Measurements from ENCODE around the gene SLC47A1. TPM values are rescaled to one million over a fixed set of nuclear protein-coding genes. Genes with fewer than 3 reads are reported as not detected.

SLC47A1 gene
- total and polyA plus RNA-seq, 2 donors (not counting 1 experiment from before 2014, with no cell fraction given), result not detected

DNA sequence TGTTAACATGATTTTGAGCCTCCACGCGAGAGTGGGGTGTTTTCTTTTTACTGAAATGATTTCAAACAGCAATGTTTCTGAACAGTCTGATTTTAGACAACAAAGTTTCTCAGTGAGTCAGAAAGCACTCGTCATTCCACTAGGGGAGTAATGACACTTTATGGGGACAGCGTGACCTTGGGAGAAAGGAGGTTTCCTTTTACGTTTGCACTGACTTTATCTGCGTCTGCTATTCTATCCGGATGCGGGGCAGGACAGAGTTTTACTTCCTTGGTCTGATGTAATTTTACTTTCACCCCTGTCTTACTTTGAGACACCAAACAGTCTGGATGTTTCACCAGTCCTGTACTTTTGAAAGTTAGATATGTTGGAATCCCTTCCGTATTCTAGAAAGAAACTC lies 20.7 kb downstream of the SLC47A1 start:
- intact Hi-C loops (cut with micrococcal nuclease), result no loop called here
- H3K4me1 ChIP-seq (ENCODE audit: control insufficient read depth in 2 of 2, insufficient read depth in 2 of 2, low read length in 2 of 2), result no peaks in the 10 kb centered on the region
- peaks cover 0 to 5% (median 0%) of the 10 kb centered on the region in 4 experiments for H3K27me3 ChIP-seq (replicated peaks in 1 of 4; ENCODE audit: control extremely low read depth in 1 of 4, control insufficient read depth in 3 of 4, insufficient read depth in 4 of 4, low read length in 3 of 4)
- H3K36me3 ChIP-seq (replicated peaks in 1 of 2; ENCODE audit: control extremely low read depth in 1 of 2, control insufficient read depth in 1 of 2, extremely low read depth in 1 of 2, insufficient read depth in 2 of 2, low read length in 1 of 2), result no peaks in the 10 kb centered on the region
- TF ChIP-seq, protein P1, sequence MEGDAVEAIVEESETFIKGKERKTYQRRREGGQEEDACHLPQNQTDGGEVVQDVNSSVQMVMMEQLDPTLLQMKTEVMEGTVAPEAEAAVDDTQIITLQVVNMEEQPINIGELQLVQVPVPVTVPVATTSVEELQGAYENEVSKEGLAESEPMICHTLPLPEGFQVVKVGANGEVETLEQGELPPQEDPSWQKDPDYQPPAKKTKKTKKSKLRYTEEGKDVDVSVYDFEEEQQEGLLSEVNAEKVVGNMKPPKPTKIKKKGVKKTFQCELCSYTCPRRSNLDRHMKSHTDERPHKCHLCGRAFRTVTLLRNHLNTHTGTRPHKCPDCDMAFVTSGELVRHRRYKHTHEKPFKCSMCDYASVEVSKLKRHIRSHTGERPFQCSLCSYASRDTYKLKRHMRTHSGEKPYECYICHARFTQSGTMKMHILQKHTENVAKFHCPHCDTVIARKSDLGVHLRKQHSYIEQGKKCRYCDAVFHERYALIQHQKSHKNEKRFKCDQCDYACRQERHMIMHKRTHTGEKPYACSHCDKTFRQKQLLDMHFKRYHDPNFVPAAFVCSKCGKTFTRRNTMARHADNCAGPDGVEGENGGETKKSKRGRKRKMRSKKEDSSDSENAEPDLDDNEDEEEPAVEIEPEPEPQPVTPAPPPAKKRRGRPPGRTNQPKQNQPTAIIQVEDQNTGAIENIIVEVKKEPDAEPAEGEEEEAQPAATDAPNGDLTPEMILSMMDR (IDR thresholded peaks at IDR 0.05), result no peak
- TF ChIP-seq EZH2 (IDR thresholded peaks at IDR 0.05; ENCODE audit: borderline replicate concordance, insufficient read depth, low read depth, low read length, poor library complexity, severe bottlenecking), result no peak
- H3K79me2 ChIP-seq (ENCODE audit: control insufficient read depth, insufficient read depth, low read length), result no peaks in the 10 kb centered on the region
- H3K9ac ChIP-seq (ENCODE audit: low read length), result no peak overlapping the region
- no peak overlapping the region for H3K4me3 ChIP-seq (ENCODE audit: control extremely low read depth in 1 of 5, extremely low read depth in 1 of 5, insufficient read depth in 1 of 5, low read depth in 2 of 5, low read length in 4 of 5)
- H3K9me3 ChIP-seq (ENCODE audit: control extremely low read depth in 1 of 3, control insufficient read depth in 2 of 3, insufficient read depth in 1 of 3, low read length in 2 of 3), result peaks cover 0 to 4% (median 0%) of the 10 kb centered on the region in 3 donors
- H4K20me1 ChIP-seq (ENCODE audit: control insufficient read depth, insufficient read depth, low read length, poor library complexity, severe bottlenecking), result no peaks in the 10 kb centered on the region
- no peaks in the 10 kb centered on the region for H3K4me1 Mint-ChIP-seq
- no peak overlapping the region for H3K4me3 Mint-ChIP-seq
- no peak overlapping the region for H3K27ac ChIP-seq (ENCODE audit: low read length in 2 of 2)
- WGBS (ENCODE audit: insufficient coverage), result 90% methylated on average over 4 of the region's 9 CpGs
- CTCF ChIA-PET, result no interaction called here
- DNase-seq, result no peak
- no peak overlapping the region for H3K27ac Mint-ChIP-seq
- H3K4me2 ChIP-seq (replicated peaks; ENCODE audit: low read depth, low read length, poor library complexity, severe bottlenecking), result no peak overlapping the region
- POLR2A ChIA-PET, result no interaction called here
- no peak for ATAC-seq (ENCODE audit: low read depth)
- H3K9me3 Mint-ChIP-seq (ENCODE audit: insufficient read depth), result no peaks in the 10 kb centered on the region
- H3K27me3 Mint-ChIP-seq, result peaks cover 29% of the 10 kb centered on the region
- H2AFZ ChIP-seq (ENCODE audit: insufficient read depth, low read depth, low read length, poor library complexity, severe bottlenecking), result no peak overlapping the region

DNA sequence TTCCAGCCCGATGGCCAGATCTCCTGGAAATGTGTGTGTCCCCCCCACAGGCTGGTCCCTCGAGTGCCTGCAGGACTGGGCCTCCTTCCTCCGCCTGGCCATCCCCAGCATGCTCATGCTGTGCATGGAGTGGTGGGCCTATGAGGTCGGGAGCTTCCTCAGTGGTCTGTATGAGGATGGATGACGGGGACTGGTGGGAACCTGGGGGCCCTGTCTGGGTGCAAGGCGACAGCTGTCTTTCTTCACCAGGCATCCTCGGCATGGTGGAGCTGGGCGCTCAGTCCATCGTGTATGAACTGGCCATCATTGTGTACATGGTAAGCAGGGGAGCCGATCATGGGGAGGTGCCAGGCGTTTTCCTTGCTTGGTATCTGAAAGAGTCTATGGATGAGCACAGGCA lies 22.1 kb downstream of the SLC47A1 start:
- CTCF ChIA-PET, result no interaction called here
- H4K20me1 ChIP-seq (ENCODE audit: control insufficient read depth, insufficient read depth, low read length, poor library complexity, severe bottlenecking), result no peaks in the 10 kb centered on the region
- H3K4me2 ChIP-seq (replicated peaks; ENCODE audit: low read depth, low read length, poor library complexity, severe bottlenecking), result no peak overlapping the region
- no peaks in the 10 kb centered on the region for H3K4me1 ChIP-seq (ENCODE audit: control insufficient read depth in 2 of 2, insufficient read depth in 2 of 2, low read length in 2 of 2)
- TF ChIP-seq, protein P1 (IDR thresholded peaks at IDR 0.05), result no peak
- no peak for TF ChIP-seq EZH2 (IDR thresholded peaks at IDR 0.05; ENCODE audit: borderline replicate concordance, insufficient read depth, low read depth, low read length, poor library complexity, severe bottlenecking)
- H3K27me3 ChIP-seq (replicated peaks in 1 of 4; ENCODE audit: control extremely low read depth in 1 of 4, control insufficient read depth in 3 of 4, insufficient read depth in 4 of 4, low read length in 3 of 4), result peaks cover 0 to 5% (median 0%) of the 10 kb centered on the region in 4 experiments
- peaks cover 0 to 4% (median 0%) of the 10 kb centered on the region in 3 donors for H3K9me3 ChIP-seq (ENCODE audit: control extremely low read depth in 1 of 3, control insufficient read depth in 2 of 3, insufficient read depth in 1 of 3, low read length in 2 of 3)
- no peaks in the 10 kb centered on the region for H3K79me2 ChIP-seq (ENCODE audit: control insufficient read depth, insufficient read depth, low read length)
- Mint-ChIP-seq H3K9me3 (ENCODE audit: insufficient read depth) (no peaks in the 10 kb centered on the region), H3K27ac (no peak overlapping the region), H3K4me3 (no peak overlapping the region), H3K27me3 (peaks cover 29% of the 10 kb centered on the region), H3K4me1 (no peaks in the 10 kb centered on the region)
- DNase-seq (no peak), ATAC-seq (ENCODE audit: low read depth) (no peak)
- no peak overlapping the region for H3K27ac ChIP-seq (ENCODE audit: low read length in 2 of 2)
- no peak overlapping the region for H3K4me3 ChIP-seq (ENCODE audit: control extremely low read depth in 1 of 5, extremely low read depth in 1 of 5, insufficient read depth in 1 of 5, low read depth in 2 of 5, low read length in 4 of 5)
- no peaks in the 10 kb centered on the region for H3K36me3 ChIP-seq (replicated peaks in 1 of 2; ENCODE audit: control extremely low read depth in 1 of 2, control insufficient read depth in 1 of 2, extremely low read depth in 1 of 2, insufficient read depth in 2 of 2, low read length in 1 of 2)
- intact Hi-C loops (cut with micrococcal nuclease), result no loop called here
- POLR2A ChIA-PET, result no interaction called here
- WGBS (ENCODE audit: insufficient coverage), result 88% methylated on average over 11 of the region's 11 CpGs
- no peak overlapping the region for H3K9ac ChIP-seq (ENCODE audit: low read length)
- H2AFZ ChIP-seq (ENCODE audit: insufficient read depth, low read depth, low read length, poor library complexity, severe bottlenecking), result no peak overlapping the region
